ENCODE data around the gene COL4A5.

The COL4A5 gene

DNA sequence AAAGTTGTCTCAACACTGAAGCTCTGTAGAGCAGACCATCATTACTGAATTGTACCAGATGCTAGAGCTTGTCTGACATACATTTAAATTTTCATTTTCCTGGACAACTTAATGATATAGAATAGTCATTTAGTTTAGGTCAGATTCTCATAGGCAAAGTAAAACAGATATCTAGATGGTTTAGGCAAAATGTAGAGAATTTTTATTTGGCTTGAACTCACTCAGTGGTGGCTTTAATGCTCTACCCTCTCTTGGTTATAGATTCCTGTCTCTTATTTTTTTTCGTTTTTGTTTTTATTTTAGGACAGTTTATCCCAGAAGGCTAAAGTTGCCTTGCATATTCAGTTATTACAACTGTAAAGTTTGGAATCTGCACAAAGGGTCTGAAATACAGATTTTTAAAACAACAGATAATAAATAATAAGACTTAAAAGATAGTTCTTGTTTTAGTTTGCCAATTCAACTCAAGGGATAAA lies 300.7 kb downstream of the COL4A5 start:
- no peaks in the 10 kb centered on the region for H3K4me1 ChIP-seq (ENCODE audit: control insufficient read depth, insufficient read depth, low read length)
- H3K27ac ChIP-seq (ENCODE audit: extremely low read depth, low read depth, low read length), result no peak overlapping the region
- ChIA-PET CTCF (interaction anchor here (0.5 to 0.6 kb wide), 2 partner anchors 309 to 483 kb away, joined by 3 to 4 read pairs; no protein-coding TSS in a partner anchor), POLR2A (no interaction called here)
- H3K36me3 ChIP-seq (ENCODE audit: control insufficient read depth in 2 of 2, insufficient read depth in 1 of 2, low read length in 2 of 2), result peaks cover 0 to 1% of the 10 kb centered on the region in 2 experiments; a peak in 1 of 3 replicates
- TF ChIP-seq MEIS1 (CRISPR knock-in tag; IDR thresholded peaks at IDR 0.05; ENCODE audit: borderline replicate concordance) (no peak), ZNF521 (tag by site-specific recombination; IDR thresholded peaks at IDR 0.05) (no peak), ZNF175 (tag by site-specific recombination; IDR thresholded peaks at IDR 0.05) (no peak), MYNN (tag by site-specific recombination; IDR thresholded peaks at IDR 0.05; ENCODE audit: borderline replicate concordance) (no peak), ZNF155 (tag by site-specific recombination; IDR thresholded peaks at IDR 0.05) (no peak), GLIS2 (tag by site-specific recombination; IDR thresholded peaks at IDR 0.05) (no peak), SP2 (tag by site-specific recombination; IDR thresholded peaks at IDR 0.05) (no peak)
- TF ChIP-seq, protein P1, sequence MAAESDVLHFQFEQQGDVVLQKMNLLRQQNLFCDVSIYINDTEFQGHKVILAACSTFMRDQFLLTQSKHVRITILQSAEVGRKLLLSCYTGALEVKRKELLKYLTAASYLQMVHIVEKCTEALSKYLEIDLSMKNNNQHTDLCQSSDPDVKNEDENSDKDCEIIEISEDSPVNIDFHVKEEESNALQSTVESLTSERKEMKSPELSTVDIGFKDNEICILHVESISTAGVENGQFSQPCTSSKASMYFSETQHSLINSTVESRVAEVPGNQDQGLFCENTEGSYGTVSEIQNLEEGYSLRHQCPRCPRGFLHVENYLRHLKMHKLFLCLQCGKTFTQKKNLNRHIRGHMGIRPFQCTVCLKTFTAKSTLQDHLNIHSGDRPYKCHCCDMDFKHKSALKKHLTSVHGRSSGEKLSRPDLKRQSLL (tag by site-specific recombination; IDR thresholded peaks at IDR 0.05), result no peak
- H3K9me3 ChIP-seq (ENCODE audit: control insufficient read depth, insufficient read depth, low read depth, low read length), result no peaks in the 10 kb centered on the region
- no peak overlapping the region for H3K4me3 ChIP-seq (ENCODE audit: low read depth, low read length)
